Stomach smooth muscle (tissue), 2 donors: ENCODE results near the gene FHAD1.
"Not testable (repeated sequence)": the region's sequence is repeated elsewhere in the genome, so short reads cannot be mapped to it uniquely, and the experiment has no call there.

Experiments
- H3K27ac ChIP-seq: one replicate; pipeline ENCODE4 v1.7.0; 2013; ENCODE audit warnings: mild to moderate bottlenecking, low read length, inconsistent platforms
- H3K27me3 ChIP-seq, 2 donors: one replicate each; pipeline ENCODE4 v1.7.0; 2013; ENCODE audit warnings: low read length in 2 of 2; ENCODE audit not compliant: insufficient read depth in 2 of 2, control insufficient read depth in 1 of 2
- H3K36me3 ChIP-seq, 2 donors: one replicate each; pipeline ENCODE4 v1.7.0; 2013; ENCODE audit warnings: low read length in 2 of 2; ENCODE audit not compliant: control insufficient read depth in 2 of 2, insufficient read depth in 2 of 2
- H3K4me1 ChIP-seq: one replicate; pipeline ENCODE4 v1.7.0; 2013; ENCODE audit warnings: low read length; ENCODE audit not compliant: control insufficient read depth, insufficient read depth
- H3K4me3 ChIP-seq, 2 donors: one replicate each; pipeline ENCODE4 v1.7.0; 2013; ENCODE audit warnings: low read length in 2 of 2
- H3K9ac ChIP-seq, 2 donors: one replicate each; pipeline ENCODE4 v1.7.0; 2013; ENCODE audit warnings: low read length in 2 of 2, mild to moderate bottlenecking in 1 of 2
- H3K9me3 ChIP-seq, 2 donors: one replicate each; pipeline ENCODE4 v1.7.0; 2013; ENCODE audit warnings: low read length in 2 of 2; ENCODE audit not compliant: control insufficient read depth in 2 of 2
- donor health status: healthy.
- donor health status: Pancreatic carcinoma.

Gene FHAD1

GRCh38 chr1:15380601-15381508 is 133.8 kb downstream of the FHAD1 start:
- Histone ChIP-seq H3K9me3 (no peaks in the 10 kb centered on the region), H3K27me3 (no peaks in the 10 kb centered on the region), H3K9ac (no peak overlapping the region), H3K27ac (no peak overlapping the region), H3K4me1 (no peaks in the 10 kb centered on the region), H3K36me3 (no peaks in the 10 kb centered on the region), H3K4me3 (no peak overlapping the region)

GRCh38 chr1:15381805-15382204 is 134.8 kb downstream of the FHAD1 start:
- Histone ChIP-seq H3K27me3 (no peaks in the 10 kb centered on the region), H3K9ac (no peak overlapping the region), H3K9me3 (no peaks in the 10 kb centered on the region), H3K36me3 (no peaks in the 10 kb centered on the region), H3K4me3 (no peak overlapping the region), H3K27ac (no peak overlapping the region), H3K4me1 (peaks cover 4% of the 10 kb centered on the region)

DNA sequence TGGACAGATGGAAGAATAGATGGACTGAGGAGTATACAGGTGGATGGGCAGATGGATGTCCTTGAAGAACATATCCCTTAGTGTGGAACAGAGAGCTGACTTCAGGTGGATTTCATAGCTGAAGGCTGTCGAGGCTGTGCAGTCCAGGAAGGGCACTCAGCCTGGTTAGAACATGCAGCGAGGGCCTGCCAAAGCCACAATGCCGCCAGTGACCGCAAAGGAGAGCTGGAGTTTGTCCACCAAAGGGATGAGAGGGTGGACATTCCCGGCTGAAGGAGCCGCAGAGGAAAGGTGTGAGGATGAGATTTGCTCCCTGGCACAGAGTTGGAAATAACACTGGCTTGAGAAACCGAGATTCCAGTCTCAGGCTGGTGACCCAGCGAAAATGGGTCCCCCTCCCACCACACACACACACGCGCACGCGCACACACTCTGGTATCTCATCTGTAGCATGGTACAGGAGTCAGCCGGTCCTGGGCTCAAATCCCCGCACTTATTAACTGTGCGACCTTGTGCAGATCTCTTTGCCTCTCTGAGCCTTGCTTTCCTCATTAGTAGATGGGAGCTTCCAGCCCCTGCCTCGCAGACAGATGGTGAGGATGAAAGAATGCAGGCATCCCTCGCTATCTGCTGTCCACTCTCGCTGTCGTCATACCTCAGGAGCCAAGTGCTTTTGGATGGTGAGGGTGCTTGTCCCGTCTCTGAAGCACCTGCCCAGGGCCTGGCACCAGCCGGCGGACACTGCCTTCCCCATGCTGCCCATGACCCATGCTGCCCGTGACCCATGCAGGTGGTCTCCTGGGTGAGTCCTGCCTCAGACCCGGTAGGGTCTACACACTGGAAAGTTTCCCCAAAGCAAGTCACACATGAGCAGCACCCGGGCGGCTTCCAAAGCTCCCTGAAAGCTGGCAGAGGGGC is 135.8 kb downstream of the FHAD1 start:
- Histone ChIP-seq H3K9me3 (no peaks in the 10 kb centered on the region), H3K4me3 (no peak overlapping the region), H3K4me1 (peaks cover 4% of the 10 kb centered on the region), H3K27me3 (no peaks in the 10 kb centered on the region), H3K36me3 (no peaks in the 10 kb centered on the region), H3K27ac (no peak overlapping the region), H3K9ac (no peak overlapping the region)

- H3K27me3 ChIP-seq: no peaks in the 10 kb centered on the region
- H3K36me3 ChIP-seq: no peaks in the 10 kb centered on the region
- no peak overlapping the region for H3K4me3 ChIP-seq
- no peak overlapping the region for H3K27ac ChIP-seq
- H3K4me1 ChIP-seq: peaks cover 4% of the 10 kb centered on the region
- no peaks in the 10 kb centered on the region for H3K9me3 ChIP-seq
- H3K9ac ChIP-seq: no peak overlapping the region
These were observed 136.8 kb downstream of the FHAD1 start for GRCh38 chr1:15383810-15384209.

DNA sequence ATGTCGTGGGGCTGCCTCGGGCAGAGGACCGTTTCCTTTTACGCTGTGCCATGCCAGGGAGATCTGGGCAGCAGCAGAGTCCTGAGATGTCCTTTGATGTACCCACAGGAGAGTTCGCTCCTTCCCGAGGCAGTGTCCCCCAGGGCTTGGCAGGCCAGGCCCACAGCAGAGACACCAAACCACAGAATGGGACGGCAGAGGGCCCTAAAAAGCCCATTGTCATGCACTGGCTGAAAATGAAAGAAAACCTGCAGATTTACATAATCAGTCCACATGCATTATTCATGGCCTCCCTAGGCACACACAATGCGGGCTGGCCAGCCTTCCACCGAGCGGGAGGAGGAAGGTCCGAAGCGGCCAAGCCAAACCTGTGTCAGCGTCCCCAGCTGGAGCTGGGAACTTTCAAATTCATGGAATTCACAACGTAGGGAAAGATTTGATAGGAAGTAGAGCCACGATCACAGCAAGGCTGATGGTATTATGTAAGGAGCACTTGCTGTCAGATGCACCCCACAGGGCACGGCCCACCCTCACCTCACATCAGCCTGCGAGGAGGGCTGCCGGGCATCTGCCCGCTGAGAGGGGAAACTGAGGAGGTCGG is 137.4 kb downstream of the FHAD1 start:
- H3K9me3 ChIP-seq: no peaks in the 10 kb centered on the region
- H3K27ac ChIP-seq: no peak overlapping the region
- H3K4me3 ChIP-seq: peak overlapping the region in 1 of 2 donors; percentile 35

GRCh38 chr1:15385420-15385819 is 138.4 kb downstream of the FHAD1 start:
- H3K36me3 ChIP-seq: no peaks in the 10 kb centered on the region
- H3K27ac ChIP-seq: no peak overlapping the region
- peaks cover 6% of the 10 kb centered on the region for H3K4me1 ChIP-seq
- H3K9ac ChIP-seq: no peak overlapping the region
- H3K4me3 ChIP-seq: no peak overlapping the region
- no peaks in the 10 kb centered on the region for H3K9me3 ChIP-seq
- H3K27me3 ChIP-seq: no peaks in the 10 kb centered on the region

More for the DNA sequence above, 137.4 kb downstream of the FHAD1 start:
- peaks cover 5% of the 10 kb centered on the region for H3K4me1 ChIP-seq
- H3K9ac ChIP-seq: no peak overlapping the region
- no peaks in the 10 kb centered on the region for H3K36me3 ChIP-seq
- no peaks in the 10 kb centered on the region for H3K27me3 ChIP-seq

GRCh38 chr1:15386164-15386749 is 139.2 kb downstream of the FHAD1 start:
- no peaks in the 10 kb centered on the region for H3K27me3 ChIP-seq
- no peaks in the 10 kb centered on the region for H3K9me3 ChIP-seq
- no peaks in the 10 kb centered on the region for H3K36me3 ChIP-seq
- H3K4me3 ChIP-seq: peak overlapping the region; percentile 17 to 22
- H3K4me1 ChIP-seq: peaks cover 6% of the 10 kb centered on the region
- H3K27ac ChIP-seq: no peak overlapping the region
- H3K9ac ChIP-seq: no peak overlapping the region

- Histone ChIP-seq H3K4me3 (no peak overlapping the region), H3K9ac (no peak overlapping the region), H3K4me1 (peaks cover 6% of the 10 kb centered on the region), H3K27me3 (no peaks in the 10 kb centered on the region), H3K27ac (no peak overlapping the region), H3K9me3 (no peaks in the 10 kb centered on the region), H3K36me3 (no peaks in the 10 kb centered on the region)
These were observed 141.3 kb downstream of the FHAD1 start for GRCh38 chr1:15388201-15388880.

GRCh38 chr1:15389828-15390227 is 142.8 kb downstream of the FHAD1 start:
- not testable (repeated sequence) for H3K4me3 ChIP-seq, H3K9me3 ChIP-seq, H3K4me1 ChIP-seq, H3K36me3 ChIP-seq, H3K27me3 ChIP-seq, H3K27ac ChIP-seq, H3K9ac ChIP-seq

DNA sequence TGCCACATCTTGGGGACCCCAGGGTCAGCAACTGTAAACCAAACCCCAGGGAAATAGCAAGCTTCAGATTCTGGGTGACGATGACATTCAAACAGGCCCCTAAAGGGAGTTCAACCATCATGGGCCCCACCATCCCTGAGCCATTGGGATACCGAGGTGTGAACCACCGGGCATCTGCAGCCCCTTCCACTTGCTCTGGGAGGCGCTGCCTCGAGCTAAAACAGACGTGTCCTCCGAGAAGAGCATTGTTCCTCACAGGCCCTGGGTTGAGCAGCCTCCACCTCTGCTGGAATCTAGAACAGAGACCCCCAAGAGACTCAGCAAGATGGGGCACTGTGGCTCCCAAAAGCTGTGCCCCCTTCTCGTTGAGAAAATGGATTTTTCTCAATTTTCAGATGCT is 143.6 kb downstream of the FHAD1 start:
- Histone ChIP-seq H3K4me3 (no peak overlapping the region), H3K36me3 (no peaks in the 10 kb centered on the region), H3K9ac (no peak overlapping the region), H3K27ac (no peak overlapping the region), H3K9me3 (no peaks in the 10 kb centered on the region), H3K4me1 (peaks cover 6% of the 10 kb centered on the region), H3K27me3 (no peaks in the 10 kb centered on the region)
